Fibroblast of the aortic adventitia (primary cell): ENCODE results near the gene SLC30A2. TPM values are rescaled to one million over a fixed set of nuclear protein-coding genes. Genes with fewer than 3 reads are reported as not detected.
A peak's percentile ranks its signal among the peaks of the same experiment; 100 is the strongest.

Experiments
- DNase-seq: peaks from one replicate; pipeline ENCODE4 v3.0.0-alpha.2; 2010; ENCODE audit warnings: low read depth
- H3K4me3 ChIP-seq: 2 replicates; pipeline ENCODE4 v1.5.1; 2011; ENCODE audit warnings: low read depth, mild to moderate bottlenecking, control low read depth, low read length, moderate library complexity
- total RNA-seq: library from RNA; depleted of rRNA; stranded (reverse); fragments of >200 nt; gene quantifications from 2 replicates; pipeline ENCODE4 v1.2.3, GENCODE V29; 2012; ENCODE audit warnings: low replicate concordance
- TF ChIP-seq, protein P1 (sequence below): IDR thresholded peaks from 2 replicates; pipeline ENCODE4 v1.5.1; 2011; ENCODE audit warnings: mild to moderate bottlenecking, low read length, control low read depth, inconsistent platforms; ENCODE audit not compliant: insufficient read depth

The SLC30A2 gene
- total RNA-seq, 1 donor = not detected

DNA sequence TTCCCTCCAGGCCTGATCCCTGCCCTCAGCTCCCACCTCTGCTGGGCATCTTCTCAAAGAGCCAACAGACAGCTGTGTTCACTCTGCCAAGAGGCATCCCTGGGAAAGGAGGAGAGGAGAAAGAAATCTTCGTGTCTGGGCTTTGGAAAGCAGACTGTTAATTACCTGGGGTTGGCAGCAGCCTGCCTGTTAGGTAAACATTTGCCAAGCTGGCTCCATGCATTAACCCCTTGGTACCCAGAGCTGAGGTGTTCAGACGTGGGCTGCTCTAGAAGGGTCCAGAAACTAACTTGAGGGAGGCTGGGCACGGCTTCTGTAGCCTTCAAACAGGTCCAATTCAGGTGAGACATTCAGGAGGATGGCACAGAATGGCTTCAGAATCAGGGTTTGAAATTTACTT, 33.1 kb downstream of the SLC30A2 start:
- H3K4me3 ChIP-seq = no peak overlapping the region
- DNase-seq = no peak
- TF ChIP-seq, protein P1, sequence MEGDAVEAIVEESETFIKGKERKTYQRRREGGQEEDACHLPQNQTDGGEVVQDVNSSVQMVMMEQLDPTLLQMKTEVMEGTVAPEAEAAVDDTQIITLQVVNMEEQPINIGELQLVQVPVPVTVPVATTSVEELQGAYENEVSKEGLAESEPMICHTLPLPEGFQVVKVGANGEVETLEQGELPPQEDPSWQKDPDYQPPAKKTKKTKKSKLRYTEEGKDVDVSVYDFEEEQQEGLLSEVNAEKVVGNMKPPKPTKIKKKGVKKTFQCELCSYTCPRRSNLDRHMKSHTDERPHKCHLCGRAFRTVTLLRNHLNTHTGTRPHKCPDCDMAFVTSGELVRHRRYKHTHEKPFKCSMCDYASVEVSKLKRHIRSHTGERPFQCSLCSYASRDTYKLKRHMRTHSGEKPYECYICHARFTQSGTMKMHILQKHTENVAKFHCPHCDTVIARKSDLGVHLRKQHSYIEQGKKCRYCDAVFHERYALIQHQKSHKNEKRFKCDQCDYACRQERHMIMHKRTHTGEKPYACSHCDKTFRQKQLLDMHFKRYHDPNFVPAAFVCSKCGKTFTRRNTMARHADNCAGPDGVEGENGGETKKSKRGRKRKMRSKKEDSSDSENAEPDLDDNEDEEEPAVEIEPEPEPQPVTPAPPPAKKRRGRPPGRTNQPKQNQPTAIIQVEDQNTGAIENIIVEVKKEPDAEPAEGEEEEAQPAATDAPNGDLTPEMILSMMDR = no peak

DNA sequence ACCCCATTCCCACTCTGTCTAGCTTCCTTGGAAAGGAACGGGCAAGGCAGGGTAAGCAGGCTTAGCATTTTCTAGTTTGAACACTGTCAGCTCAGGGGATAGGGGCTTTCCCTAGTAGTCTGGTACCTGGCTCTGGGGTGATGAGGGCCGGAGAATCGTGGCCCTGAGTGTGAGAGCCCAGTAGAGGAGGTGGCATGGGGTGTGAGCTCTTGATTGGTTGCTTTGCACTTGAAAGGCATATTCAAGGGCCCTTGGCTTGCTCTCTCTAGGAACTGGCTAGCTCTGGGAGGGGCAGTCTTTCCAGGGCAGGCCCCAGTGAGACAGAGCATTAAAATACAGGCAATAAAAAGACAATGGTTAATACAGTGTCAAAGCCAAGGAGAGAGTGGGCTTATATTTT, 35.1 kb downstream of the SLC30A2 start:
- TF ChIP-seq, protein P1 = no peak
- no peak overlapping the region for H3K4me3 ChIP-seq
- DNase-seq = no peak

DNA sequence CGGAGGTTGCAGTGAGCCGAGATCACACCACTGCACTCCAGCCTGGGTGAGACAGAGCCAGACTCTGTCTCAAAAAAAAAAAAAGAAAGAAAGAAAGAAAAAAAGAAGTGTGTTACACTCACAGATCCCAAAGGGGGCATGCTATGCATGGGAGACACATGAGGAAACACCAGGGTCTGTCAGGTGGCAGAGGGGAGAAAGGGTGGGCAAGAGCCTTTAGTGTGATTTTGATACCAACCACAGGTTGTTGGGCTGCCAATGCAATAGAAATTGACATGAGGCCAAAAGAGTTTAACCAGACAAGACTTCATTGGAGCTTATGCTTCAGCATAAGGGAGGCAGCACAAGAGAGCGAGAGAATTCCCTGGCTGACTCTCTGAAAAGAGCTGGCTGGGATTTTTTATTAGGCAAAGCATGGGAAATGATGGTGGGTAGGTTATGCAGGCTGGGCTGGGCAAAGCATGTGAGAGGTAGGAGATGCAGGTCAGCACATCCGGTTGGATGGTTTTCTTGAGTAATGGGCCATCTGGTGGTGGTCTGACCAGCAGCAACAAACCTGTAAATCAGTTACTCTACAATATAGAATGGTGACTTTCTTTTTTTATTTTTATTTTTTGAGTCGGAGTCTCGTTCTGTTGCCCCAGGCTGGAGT, 36.0 kb downstream of the SLC30A2 start:
- TF ChIP-seq, protein P1 = no peak
- DNase-seq = no peak
- no peak overlapping the region for H3K4me3 ChIP-seq

DNA sequence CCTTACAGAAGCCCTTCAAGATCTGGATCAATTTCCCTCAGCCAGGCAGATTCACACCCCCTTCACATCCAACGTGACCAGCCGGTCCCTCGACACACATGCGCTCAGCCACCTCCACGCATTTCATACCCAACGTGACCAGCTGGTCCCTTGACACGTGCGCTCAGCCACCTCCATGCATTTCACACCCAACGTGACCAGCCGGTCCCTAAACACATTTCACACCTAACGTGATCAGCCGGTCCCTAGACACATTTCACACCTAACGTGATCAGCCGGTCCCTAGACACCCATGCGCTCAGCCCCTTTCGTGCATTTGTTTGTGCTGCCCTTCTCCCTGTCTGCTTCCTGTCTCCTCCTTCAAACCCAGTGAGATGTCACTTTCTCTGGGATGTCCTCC, 39.2 kb downstream of the SLC30A2 start:
- no peak overlapping the region for H3K4me3 ChIP-seq
- no peak for DNase-seq
- TF ChIP-seq, protein P1 = no peak

DNA sequence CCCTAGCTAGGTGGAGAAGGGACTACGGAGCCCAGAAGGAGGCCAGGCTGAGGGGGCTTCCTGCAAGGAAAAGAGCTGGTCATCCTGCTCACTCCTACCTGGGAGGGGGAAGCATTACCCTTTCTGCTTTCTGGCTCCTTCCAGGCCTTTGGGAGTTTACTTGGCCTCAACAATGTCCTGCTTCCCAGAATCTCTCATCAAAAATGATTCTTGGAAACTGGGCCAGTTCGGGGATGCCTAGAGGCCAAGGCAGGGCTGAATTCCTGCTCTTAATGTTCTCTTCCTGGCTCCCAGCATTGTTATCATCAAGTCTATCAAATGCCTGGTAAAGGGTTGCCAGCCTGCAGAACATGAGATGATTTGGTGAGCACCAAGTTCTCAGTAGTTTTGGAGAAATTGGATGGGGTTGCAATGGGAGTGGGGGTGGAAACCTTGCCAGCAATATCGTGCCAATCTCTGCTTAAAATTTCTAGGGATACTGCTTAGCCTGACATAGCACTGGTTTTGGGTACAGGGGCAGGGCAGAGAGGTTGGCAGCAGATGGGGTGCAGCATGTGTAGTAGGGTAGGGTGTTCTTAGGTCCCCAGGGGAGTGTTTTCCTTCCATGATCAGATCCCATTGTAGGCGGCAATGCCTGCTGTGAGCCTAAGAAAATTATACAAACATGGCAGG, 40.3 kb downstream of the SLC30A2 start:
- TF ChIP-seq, protein P1 = no peak
- peak; percentile 26 for DNase-seq
- H3K4me3 ChIP-seq = no peak overlapping the region

DNA sequence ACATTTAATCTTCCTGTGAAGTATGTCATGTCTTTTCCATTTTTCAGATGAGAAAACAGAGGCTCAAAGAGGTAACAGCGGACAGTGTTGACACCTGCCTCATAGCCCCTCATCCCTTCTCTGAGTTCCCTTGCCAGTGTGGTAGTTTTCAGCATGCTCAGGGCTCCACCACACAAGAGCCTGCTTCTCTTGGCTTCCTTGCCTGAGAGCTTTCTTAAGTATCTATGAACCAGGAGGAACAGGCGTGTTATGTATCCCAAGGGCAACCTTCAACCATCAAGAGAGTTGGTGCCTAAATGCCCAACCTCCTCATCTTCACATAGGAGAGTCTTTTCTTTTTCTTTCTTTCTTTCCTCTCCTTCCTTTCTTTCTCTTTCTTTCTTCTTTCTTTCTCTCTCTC, 42.2 kb downstream of the SLC30A2 start:
- DNase-seq = no peak
- TF ChIP-seq, protein P1 = no peak
- no peak overlapping the region for H3K4me3 ChIP-seq
